GM15510 (cell line): ENCODE results near the gene TSPAN18.

Experiments used
- POLR2A ChIP-seq: IDR thresholded peaks from 3 replicates; pipeline ENCODE4 v1.6.1; 2011; ENCODE audit warnings: borderline replicate concordance; ENCODE audit not compliant: insufficient read length; ENCODE audit errors: extremely low read depth

The TSPAN18 gene

GRCh38 chr11:44785856-44786607 is 59.3 kb downstream of the TSPAN18 start:
- no peak for TF ChIP-seq POLR2A

- TF ChIP-seq POLR2A, result no peak
Observed at GRCh38 chr11:44787070-44787469, 60.3 kb downstream of the TSPAN18 start.

GRCh38 chr11:44787981-44788380 is 61.2 kb downstream of the TSPAN18 start:
- TF ChIP-seq POLR2A, result no peak

GRCh38 chr11:44788536-44789261 is 61.9 kb downstream of the TSPAN18 start:
- TF ChIP-seq POLR2A, result no peak

- TF ChIP-seq POLR2A, result no peak
Observed at GRCh38 chr11:44789496-44789895, 62.7 kb downstream of the TSPAN18 start.

- no peak for TF ChIP-seq POLR2A
Observed at GRCh38 chr11:44790211-44790610, 63.4 kb downstream of the TSPAN18 start.

- TF ChIP-seq POLR2A, result no peak
Observed at GRCh38 chr11:44791316-44791925, 64.7 kb downstream of the TSPAN18 start.

- no peak for TF ChIP-seq POLR2A
Observed at GRCh38 chr11:44792171-44792570, 65.4 kb downstream of the TSPAN18 start.

GRCh38 chr11:44793350-44794090 is 66.8 kb downstream of the TSPAN18 start:
- TF ChIP-seq POLR2A, result no peak

GRCh38 chr11:44795803-44796535 is 69.2 kb downstream of the TSPAN18 start:
- TF ChIP-seq POLR2A, result no peak

- TF ChIP-seq POLR2A, result no peak
Observed at GRCh38 chr11:44797051-44797450, 70.3 kb downstream of the TSPAN18 start.

- TF ChIP-seq POLR2A, result no peak
Observed at GRCh38 chr11:44797886-44798606, 71.3 kb downstream of the TSPAN18 start.

GRCh38 chr11:44798607-44798972 is 71.8 kb downstream of the TSPAN18 start:
- TF ChIP-seq POLR2A, result no peak

- TF ChIP-seq POLR2A, result no peak
Observed at GRCh38 chr11:44799012-44799411, 72.2 kb downstream of the TSPAN18 start.
